Activated CD8-positive, alpha-beta memory T cell treated with anti-CD3 and anti-CD28 coated beads for 24 hours (primary cell): ENCODE data around the gene ZNF521.
A peak's percentile ranks its signal among the peaks of the same experiment; 100 is the strongest.

Experiments used
- DNase-seq: peaks from one replicate; pipeline ENCODE4 v3.0.0-alpha.2; 2020

The ZNF521 gene

DNA sequence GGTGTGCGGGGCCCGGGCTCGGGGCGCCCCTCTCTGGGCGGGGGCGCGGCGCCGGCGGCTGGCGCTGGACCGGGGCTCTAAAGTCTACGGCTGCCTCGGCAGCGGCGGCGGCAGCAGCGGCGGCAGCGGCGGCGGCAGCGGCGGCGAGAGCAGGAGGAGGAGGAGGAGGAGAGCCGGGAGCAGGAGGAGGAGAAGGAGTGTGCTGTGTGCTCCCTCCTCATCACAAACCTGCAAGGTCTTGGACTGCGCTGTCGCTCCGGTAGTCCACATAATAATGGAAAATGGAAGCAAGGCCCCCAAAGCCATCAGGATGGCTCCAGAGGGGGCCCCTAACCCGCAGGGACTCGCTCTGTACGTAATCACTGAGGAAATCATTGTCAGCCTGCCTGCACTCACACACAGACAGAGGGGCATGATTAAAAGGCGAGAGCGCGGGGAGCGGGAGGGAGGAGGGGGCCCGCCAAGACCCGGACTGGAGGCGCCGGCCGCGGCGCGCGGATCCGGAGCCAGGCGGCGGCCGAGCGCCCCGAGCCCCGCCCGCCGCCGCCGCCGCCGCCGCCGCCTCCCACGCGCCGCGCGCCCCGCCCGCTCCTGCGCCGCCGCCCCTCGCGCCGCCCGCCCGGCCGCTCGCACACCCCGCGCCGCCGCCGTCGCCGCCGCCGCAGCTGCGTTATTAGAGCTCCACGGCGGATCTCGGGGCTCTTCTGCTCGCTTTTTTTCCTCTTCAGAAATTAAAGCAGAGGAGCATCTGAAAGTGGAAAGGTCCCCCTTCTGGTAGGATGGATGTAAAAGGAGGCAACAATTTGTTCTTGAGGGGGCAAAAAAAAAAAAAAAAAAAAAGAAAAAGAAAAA, at the start of gene ZNF521:
Gene ZNF521, minus strand, starts transcription at position 390 of the 852 bp plus-strand sequence. CDS start 1,220 bp downstream, outside the sequence.
- DNase-seq: peak; percentile 75

DNA sequence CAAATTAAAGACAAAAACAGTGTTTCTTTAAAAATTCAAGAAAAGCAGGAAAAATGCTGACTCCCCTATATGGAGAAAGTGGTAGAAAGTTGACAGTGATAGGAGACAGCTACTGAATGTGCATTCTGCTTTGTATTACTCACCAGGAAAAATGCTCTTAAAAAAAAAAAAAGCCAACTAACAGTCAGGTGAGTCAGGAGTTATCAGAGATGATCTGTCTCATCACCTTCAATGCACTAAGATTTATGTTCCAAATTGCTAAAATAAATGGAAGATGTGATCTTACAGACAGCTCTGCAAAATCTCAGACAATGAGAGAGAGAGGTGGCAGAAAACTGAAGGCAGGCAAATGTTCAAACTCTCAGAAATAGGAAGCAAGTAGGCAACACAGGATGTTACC, 47.6 kb upstream of the ZNF521 start:
- no peak for DNase-seq

DNA sequence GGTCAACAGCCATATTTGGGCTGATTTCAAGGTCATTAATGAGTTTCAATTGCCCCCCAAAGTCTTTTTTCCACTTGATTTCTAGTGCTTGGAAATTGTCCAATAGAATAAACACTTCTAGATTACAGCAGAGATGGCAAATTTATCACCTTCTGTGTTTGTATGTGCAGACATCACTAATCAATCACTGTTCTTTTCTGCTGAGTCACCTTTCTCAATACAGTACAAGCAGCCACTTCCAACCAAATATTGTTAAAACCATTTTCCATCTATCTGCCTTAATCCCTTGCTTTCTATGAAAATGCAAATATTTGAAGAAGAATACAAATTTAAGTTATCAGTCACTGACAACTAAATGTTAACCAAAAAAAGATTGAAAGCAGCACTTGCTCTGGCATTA, 40.2 kb upstream of the ZNF521 start:
- DNase-seq: no peak

DNA sequence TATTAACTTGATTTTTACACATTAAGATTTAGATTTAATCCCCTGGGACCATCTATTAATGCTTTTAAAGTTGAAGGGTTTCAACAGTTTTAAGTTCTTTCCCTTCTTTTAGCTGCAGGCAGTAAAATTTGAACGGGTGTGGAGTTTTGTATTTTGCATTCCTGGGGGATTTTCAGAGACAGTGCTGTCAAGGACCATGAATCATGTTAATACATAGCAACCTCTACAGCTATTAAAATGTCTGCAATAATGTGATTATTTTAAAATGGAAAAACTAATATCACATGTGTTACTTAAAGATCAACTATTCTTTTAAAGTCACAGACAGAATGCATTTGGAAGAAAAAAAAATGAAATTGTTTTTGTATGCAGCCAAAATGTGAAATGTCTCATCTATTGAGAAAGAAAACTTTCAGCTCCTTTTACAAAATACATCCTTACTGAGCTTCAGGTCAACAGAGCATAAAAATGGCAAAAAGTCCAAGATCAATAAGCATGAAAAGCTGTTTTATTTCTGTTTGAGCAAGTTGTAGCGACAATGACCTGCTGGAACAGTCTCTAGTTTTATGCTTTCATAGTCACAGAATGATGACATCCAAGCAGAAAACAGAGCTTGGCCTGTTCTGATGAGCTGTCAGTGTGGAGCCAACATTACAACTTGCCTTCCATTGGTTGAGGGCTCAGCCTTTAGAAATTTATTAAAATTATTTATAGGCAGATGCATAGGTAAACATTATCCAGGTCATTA, 21.6 kb upstream of the ZNF521 start:
- no peak for DNase-seq

DNA sequence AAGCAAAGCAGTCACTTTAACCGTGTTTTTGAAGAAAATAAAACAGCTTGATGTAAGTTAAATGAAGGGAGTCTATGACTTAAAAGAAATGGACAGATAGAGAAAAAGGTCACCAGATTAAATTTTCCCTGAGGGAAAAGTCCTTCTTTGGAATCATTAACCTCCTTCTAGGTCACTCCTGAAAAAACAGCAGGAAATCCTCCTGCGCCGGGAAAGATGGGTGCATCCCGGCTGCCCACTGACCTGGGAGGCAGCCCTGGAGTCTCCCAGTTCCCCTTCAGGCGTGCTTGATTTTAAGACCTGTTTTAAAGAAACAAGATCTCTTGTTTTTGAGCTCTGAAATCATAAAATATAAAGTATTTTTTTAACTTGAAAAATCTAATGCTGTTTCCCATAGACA, 18.4 kb upstream of the ZNF521 start:
- no peak for DNase-seq

DNA sequence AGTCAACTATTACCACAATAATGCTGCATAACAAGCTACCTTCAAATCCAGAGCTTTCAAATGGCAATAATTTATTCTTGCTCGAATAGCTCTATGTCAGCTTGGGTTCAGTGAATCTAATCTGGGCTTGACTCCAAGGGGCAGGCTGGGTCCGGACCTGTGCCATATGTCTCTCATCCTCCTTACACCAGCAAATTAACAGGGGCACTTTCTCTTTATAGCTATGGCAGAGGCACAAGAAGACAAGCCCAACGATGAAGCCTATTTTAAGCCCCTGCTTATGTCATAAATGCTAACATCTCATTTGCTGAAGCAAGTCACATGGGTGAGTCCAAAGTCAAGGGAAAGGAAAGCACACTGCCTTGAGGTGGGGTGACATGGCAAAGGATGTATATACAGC, 13.3 kb upstream of the ZNF521 start:
- DNase-seq: no peak

DNA sequence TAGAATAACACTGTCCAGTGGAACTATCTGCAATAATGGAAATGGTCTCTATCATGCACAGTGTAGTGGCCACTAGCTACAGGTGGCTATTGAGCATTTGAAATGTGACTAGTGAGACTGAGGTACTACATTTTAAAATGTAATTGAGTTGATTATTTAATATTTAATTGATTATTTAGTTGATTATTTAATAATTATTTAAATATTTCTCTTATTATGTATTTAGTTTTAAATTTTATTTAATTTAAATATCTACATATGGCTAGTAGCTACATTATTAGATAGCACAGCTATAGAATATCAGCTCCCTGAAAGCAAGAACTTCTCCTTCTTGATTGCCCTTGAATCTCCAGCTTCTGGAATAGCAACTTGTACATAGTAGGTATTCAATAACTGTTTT, 12.8 kb upstream of the ZNF521 start:
- DNase-seq: no peak

DNA sequence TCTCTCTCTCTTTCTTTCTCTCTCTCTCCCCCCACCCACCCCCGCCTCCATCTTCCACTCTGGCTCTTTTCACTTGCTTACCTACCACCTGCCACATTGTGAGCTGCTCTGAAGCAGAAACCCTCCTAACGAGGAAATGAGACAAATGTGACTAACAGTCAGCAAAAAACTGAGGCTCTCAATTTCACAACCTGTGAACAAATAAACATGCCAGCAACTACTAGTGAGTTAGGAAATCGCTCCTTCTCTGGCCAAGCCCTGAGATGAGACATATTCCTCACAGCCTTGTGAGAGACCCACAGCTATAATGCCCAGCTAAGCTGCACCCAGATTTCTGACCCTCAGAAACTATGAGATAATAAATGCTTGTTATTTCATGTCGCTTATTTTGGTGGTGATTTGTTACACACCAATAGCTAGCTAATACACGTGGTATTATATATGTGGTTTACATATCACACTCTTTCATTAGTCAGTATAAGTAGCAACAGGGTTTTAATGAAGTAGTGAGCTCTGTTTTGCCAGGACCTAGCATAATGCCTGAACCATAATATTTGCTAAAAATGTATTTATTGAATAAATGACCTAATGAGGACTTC, 8.4 kb upstream of the ZNF521 start:
- no peak for DNase-seq

DNA sequence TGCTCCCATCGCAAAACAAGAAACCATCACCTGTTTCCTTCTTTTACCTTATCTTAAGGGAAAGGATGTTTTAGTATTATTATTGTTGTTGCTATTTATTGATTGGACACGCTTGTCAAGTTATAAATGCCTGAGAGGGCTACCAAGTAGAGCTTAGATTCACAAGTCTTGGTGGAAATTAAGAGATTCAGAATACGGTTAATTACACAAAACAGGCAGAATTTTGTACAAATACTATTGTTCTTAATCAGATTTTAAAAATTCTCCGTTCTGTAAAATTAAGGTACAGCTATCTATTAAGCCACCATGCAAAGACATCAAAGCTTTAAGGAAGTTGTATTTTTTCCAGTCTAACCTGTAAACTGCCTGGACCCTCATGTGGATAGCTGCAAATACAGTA, 1.1 kb upstream of the ZNF521 start:
- no peak for DNase-seq

DNA sequence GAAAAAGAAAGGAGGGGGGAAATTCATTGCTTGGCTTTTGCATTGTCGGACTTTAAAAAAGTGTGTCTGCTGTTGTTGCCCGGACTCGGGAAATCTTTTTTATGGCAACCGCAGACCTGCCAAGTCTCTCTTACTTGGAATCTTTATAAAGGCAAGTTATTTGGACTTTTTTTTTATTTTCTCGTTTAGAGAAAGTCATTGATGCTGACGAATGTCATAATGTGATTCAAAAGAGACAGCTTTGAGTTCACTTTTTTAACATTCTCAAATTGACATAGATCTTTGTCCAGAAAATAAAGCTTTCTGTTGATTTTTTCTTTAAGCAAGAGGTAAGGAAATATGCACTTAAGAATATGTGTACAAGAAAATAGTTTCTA, 651 bp upstream of the ZNF521 start:
- no peak for DNase-seq

DNA sequence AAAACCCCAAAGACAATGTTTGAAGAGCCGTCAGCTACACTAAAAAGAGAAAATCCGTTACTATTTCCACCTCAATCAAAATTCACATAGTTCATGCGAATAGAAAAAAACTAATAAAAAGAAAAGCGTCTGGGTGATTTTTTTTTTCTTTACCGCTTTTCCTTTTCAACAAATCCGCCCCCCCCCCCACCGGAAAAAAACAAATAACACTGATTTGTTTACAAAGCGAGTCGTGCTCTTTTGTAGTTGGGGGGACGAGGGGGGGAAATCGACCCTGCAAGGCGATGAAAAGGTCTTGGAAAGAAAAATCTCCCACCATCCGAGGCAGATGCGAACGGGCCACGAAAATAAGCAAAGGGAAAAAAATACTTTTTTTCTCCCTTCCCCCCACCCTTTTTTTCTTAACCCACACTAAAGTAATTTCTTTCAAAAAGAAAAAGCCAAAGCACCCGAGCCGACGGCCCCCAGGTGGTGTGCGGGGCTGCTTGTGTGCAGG, 638 bp downstream of the ZNF521 start:
- no peak for DNase-seq

DNA sequence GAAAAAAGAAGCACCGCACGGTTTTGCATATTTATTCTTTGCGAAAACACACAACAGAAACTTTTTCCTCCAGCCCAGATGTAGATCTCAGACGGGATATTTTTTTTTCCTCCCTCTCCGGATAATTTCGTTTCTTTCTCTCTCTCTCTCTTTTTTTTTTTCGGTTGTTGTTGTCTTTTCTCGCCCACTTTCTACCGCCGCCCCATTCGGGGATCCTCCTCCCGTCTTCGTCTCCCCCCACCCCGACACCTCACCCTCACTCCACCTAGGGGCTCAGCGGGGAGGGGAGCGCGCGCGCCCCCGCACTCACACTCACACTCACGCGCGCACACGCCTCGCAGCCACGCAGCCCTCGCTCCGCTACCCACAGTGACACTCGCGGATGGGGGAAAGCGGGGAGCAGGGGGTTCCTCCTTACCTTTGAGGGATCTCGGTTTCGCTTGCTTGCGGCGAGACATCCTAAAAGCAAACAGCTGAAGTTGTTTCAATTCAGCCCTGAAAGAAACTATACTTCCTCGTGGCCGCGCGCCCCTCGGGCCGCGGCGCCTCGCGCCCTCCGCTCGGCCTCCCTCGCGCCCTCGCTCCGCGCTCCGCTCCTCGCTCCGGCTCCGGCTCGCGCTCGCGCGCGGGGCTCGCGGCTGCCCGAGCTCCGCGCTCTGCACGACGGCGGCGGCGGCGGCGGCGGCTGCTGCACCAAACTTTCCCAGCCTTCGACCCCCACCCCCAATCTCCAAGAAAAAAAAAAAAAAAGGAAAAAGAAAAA, 1.3 kb downstream of the ZNF521 start:
- DNase-seq: peak; percentile 59

DNA sequence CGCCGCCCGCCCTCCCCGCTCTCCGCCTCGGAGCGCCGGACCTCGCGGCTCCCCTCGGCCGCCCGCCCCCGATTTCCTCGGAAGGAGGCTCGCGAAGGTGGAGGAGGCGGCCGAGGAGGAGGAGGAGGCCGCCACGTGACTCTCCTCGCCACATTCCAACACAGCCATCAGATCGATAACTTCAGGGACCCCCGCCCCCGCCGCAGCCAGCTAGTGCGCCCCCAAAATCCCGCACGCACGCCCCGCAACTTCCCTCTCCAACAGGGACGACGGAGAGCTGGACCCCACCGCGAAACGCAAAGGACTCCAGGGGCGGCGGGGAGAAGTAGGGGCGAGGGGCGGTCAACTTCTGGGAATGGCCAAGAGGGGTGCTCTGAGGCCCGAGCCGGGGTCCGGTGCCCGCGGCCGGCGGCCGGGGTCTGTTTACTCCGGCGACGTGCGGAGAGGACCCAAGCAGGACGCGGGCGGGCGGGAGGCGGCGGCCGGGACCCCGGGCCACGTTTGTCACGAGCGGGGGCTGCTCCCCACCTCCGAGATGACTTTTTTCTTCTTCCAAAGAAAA, 2.0 kb downstream of the ZNF521 start:
- no peak for DNase-seq

DNA sequence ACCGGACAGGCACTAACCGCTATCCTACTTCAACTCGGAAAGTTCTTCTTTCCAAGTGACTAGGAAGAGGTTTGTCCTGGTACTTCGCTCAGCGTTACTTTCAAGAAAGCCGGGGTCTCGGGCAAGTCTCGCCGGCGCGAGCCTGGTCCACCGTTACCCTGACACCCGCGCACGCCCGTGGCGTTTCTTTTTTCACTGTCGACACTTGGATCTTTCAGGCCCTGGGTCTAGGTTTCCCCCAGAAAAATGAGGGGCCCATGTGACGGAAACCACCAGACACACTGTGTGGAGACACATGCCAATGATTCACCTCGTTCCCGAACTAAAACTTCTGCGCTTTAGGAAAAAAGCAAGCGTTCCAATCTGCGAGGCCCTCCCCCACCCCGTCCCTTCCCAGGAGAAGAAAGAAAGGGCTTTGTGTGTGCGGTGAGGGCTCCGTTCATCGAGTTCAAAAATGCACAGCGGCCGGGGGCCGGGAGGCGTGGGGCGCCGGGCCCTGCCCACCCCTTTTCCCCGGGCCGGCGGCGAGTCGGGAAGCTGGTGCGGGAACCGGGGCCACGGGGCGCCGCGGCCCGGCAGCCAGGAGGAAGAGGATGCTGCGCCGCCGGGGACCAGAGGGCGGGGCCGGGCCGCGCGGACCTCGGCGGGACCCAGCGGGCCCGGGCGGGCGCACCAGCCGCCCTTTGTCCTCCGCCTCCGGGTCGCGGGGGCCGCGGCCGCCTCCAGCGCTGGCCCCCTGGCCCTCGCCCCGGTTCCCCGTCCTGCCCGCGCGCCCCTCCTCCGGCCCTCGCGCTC, 2.6 kb downstream of the ZNF521 start:
- DNase-seq: peak; percentile 55

DNA sequence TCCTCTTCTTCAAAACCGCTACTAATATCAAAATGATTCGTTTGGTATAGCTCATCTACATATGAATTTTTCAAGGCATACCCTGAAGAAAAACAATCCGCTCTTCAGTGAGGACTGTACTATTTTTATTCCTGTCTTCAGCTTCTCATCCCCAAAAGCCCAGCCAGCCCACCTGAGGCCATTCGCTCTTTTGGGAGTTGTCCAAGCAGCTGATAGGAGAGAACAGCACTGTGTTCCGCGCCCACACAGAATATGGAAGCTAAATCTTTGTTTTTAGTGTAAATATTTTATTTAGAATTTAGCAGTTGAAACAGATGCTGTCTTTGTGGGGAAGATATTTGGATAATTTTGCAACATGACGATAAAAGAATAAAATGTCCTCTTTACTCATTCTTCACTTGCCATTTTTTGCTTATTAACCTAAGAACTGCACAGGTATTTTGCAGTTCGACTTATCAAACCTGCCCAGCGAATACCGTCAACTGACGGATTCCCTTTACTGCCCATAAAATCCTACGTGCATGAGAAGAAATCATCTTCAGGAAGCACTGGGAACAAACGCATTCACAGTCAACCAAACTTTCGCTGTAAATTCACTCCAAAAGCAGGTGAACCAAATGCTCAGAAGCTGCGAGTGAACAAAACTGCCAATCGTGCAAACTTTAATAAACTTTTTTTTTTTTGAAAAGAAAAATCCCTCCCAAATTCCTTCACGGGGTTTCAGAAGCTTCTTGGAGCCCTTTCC, 3.4 kb downstream of the ZNF521 start:
- DNase-seq: no peak

DNA sequence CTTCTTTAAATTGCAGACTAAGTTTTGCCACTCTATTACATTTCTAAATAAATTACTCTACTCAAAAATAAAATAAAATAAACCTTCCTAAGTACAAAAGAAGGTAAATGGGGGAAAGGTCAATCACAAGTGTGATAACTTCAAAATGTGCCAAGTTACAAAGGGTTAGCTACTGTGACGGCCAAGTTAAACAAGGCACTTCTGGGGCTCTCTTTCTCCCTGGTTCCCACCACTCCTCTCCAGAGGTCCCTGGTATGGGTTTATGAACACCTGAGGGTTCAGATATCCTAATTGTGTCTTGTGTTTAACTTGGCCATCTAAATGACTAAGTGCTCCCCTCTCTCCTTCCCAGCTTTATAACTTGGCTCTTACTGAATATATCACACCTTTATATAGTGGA, 5.4 kb downstream of the ZNF521 start:
- no peak for DNase-seq

DNA sequence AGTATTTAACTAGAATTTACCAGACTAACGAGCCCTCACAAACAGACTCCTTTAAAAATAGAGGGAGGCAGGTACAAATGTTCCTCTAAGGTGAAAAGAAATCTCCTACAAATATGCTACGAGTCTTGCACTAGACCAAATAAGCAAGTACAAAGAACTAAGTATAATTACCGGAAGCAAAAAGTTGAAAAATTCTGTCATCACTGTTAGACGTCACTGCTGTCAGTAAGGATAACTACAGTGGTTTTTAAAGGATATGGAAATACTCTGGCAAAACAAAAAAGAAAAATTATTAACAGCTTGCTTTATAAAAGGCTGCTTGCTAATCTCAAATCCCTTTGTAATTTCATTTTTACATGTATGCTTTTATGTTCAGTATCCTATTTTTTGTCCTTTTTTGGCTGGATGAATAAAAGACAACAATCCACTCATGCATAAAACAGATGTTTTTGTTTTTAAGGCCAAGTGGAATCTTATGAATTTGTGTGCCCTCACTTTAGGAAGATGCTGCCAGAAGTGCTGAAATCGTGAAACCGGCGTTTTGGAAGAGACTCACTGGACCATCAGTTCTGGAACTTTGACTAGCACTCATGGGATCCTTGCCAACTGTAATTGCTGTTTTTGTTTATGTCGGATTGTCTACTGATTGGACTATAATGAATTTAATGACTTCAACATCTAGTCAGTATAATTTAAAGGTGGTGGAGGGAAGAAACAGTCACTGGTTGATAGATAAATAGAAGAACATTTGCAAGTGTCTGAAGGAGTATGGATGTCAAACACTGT, 6.7 kb downstream of the ZNF521 start:
- no peak for DNase-seq

DNA sequence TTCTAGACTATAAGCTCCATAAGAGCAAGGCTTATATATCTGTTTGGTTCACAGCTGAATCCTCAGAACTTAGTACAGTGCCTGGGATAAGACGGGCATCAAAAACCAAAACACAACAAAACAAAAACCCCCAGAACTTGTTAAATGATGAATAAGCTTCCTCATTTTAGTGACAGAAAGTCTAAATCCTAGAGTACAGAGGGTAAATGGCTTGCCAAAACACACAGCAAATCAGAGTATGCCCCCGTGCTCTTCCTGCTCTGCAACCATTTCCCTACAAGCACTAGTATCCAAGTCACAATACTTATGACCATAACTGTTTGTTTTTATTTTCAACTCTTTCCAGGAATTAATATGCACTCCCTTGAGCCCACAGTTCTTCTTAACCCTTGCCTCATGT, 10.1 kb downstream of the ZNF521 start:
- no peak for DNase-seq

DNA sequence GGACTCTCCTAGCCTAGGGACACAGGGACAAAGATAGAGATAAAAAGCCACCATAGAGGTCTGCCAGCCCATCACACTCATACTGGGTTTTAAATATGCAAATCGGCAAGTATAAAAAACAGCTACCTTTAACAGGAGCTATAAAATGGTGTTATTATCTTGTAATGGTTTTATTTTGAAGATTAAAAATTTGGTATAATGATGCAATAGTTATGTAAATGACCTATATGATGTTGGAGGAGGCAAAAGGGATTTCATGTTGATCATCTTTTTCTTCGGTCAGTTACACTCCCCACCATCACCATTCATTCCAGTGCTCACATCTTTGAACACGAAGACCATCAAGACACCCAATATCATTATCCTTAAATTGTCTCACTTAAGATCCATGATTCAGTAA, 11.2 kb downstream of the ZNF521 start:
- DNase-seq: no peak

DNA sequence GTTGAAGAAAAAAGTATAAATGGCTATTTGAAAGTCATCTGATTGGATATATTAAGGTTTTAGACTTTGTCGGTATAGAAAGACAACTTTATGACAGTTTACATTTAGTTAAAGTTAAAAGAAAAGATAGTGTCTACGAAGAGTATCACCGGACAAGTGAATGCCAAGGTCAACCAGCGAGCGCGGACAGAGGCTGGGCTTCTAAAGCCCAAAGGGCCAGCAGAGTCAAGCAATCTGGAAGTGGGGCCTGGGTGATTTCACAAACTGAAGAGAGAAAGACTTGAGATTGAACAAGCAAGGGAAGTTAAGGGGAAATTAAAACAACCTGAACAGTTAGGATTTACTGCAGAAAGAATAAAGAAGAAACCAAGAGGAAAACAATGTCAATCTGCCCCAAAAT, 16.3 kb downstream of the ZNF521 start:
- DNase-seq: no peak
